Transverse colon (tissue), 4 donors: ENCODE data around the gene FAM171A2. TPM values are rescaled to one million over a fixed set of nuclear protein-coding genes. Genes with fewer than 3 reads are reported as not detected.

Source experiments
- DNase-seq: peaks from one replicate; pipeline ENCODE4 v3.0.0-alpha.2; 2019
- H3K27ac ChIP-seq, 4 donors: fragments of 200-600 bp; sonication (generic); 2 replicates each; pipeline ENCODE4 v1.5.1; 2016 to 2018; ENCODE audit warnings: inconsistent platforms in 4 of 4
- H3K27me3 ChIP-seq: fragments of 200-600 bp; sonication (generic); 2 replicates; pipeline ENCODE4 v1.5.1; 2017; ENCODE audit warnings: inconsistent platforms
- H3K36me3 ChIP-seq, 4 donors: fragments of 200-600 bp; sonication (generic); 2 replicates each; pipeline ENCODE4 v1.5.1; 2017 to 2019; ENCODE audit warnings: inconsistent platforms in 4 of 4
- H3K4me1 ChIP-seq, 4 donors: fragments of 200-600 bp; sonication (generic); 2 replicates each; pipeline ENCODE4 v1.5.1; 2017 to 2020; ENCODE audit warnings: inconsistent platforms in 4 of 4
- H3K4me3 ChIP-seq, 4 donors: fragments of 200-600 bp; sonication (generic); 1 replicate in 1 of 4; 2 replicates in 3 of 4; pipeline versions ENCODE4 v1.5.1 to v1.6.1; 2017 to 2019; ENCODE audit warnings: inconsistent platforms in 4 of 4
- H3K9me3 ChIP-seq, 2 donors: fragments of 200-600 bp; sonication (generic); 2 replicates each; pipeline ENCODE4 v1.5.1; 2017 to 2019; ENCODE audit warnings: inconsistent platforms in 2 of 2
- CTCF ChIP-seq, 5 experiments: fragments of 200-600 bp in 3 of 5; fragments of 450-650 bp in 2 of 5; sonication (generic) in 3 of 5; IDR thresholded peaks; 1 replicate in 2 of 5; 2 replicates in 3 of 5; pipeline ENCODE4 v1.5.1; 2016 to 2017; ENCODE audit warnings: antibody characterized with exemption in 5 of 5, inconsistent platforms in 3 of 5, mild to moderate bottlenecking in 2 of 5, moderate library complexity in 1 of 5
- EP300 ChIP-seq: sonication (generic); formaldehyde crosslinking; IDR thresholded peaks from one replicate; pipeline ENCODE4 v1.6.1; 2017; ENCODE audit warnings: antibody characterized with exemption, low read depth
- POLR2A ChIP-seq: fragments of 450-650 bp; IDR thresholded peaks from one replicate; pipeline ENCODE4 v1.6.1; 2016; ENCODE audit warnings: antibody characterized with exemption, mild to moderate bottlenecking, moderate library complexity
- POLR2AphosphoS5 ChIP-seq, 3 donors: sonication (generic); formaldehyde crosslinking; IDR thresholded peaks; one replicate each; pipeline ENCODE4 v1.6.1; 2016; ENCODE audit warnings: antibody characterized with exemption in 3 of 3
- WGBS, 2 donors: methylation state at CpG; one replicate each; pipeline ENCODE4 v1.1.5; 2018; ENCODE audit warnings: low coverage in 1 of 2; 5-methylcytosine and 5-hydroxymethylcytosine counted together
- in situ Hi-C, 4 donors: fragments of 200-750 bp; cut with MboI; loops; one replicate each; pipeline versions ENCODE4 v1.15.0 to v1.15.1; 2017; ENCODE audit warnings: low sequenced_read_pairs in 3 of 4, low pct_ligation_motif_present in 1 of 4, low pct_unique_long_range_greater_than_20kb in 1 of 4
- intact Hi-C: fragments of 100-400 bp; cut with DNase I; formaldehyde crosslinking; loops from one replicate; pipeline ENCODE4 v1.15.1; 2023; ENCODE audit warnings: low total_unique reads
- total RNA-seq, 4 donors: library from RNA; depleted of rRNA; stranded (reverse); fragments of >200 nt; gene quantifications; one replicate each; pipeline ENCODE4 v1.1.0, GENCODE V29; 2016

The FAM171A2 gene
- total RNA-seq, 4 donors from 2014 or later = 0.14 to 7.9 (median 0.95) TPM; not detected in 1

- 0 to 13% methylated on average over 2 to 15 of the region's 15 CpGs for WGBS, 2 donors
- intact Hi-C loops = loop anchor here (5.0 kb wide), 1 partner anchor 1692 kb away; no protein-coding TSS in a partner anchor
- Histone ChIP-seq H3K27me3 (peaks cover 64% of the 10 kb centered on the region), H3K9me3 (no peaks in the 10 kb centered on the region), H3K36me3 (no peaks in the 10 kb centered on the region), H3K4me1 (peaks cover 6 to 20% (median 14%) of the 10 kb centered on the region in 4 donors), H3K4me3 (peak overlapping the region in 2 of 4 donors; percentile 20 to 45), H3K27ac (no peak overlapping the region)
- no peak for DNase-seq
- TF ChIP-seq POLR2AphosphoS5 (IDR thresholded peaks at IDR 0.05) (no peak), POLR2A (no peak), EP300 (no peak), CTCF (IDR thresholded peaks at IDR 0.05) (no peak)
- in situ Hi-C loops = no loop called here
These were observed 54.8 kb downstream of the FAM171A2 start for GRCh38 chr17:44308865-44309264.

- H3K27me3 ChIP-seq = peaks cover 60% of the 10 kb centered on the region
- intact Hi-C loops = loop anchor here (5.0 kb wide), 1 partner anchor 1691 kb away; no protein-coding TSS in a partner anchor
- H3K4me3 ChIP-seq = peak within 1 kb of the TSS; percentile 7 to 45 (median 21)
These were observed 55.3 kb downstream of the FAM171A2 start, which contains the start of gene RUNDC3A for GRCh38 chr17:44308320-44308818. TSS of gene RUNDC3A (plus strand) at chr17:44308601. CDS start at chr17:44308833, 232 bp downstream.

GRCh38 chr17:44307387-44308186 lies 56.1 kb downstream of the FAM171A2 start:
- in situ Hi-C loops (no loop called here), intact Hi-C loops (loop anchor here (5.0 kb wide), 1 partner anchor 1690 kb away; no protein-coding TSS in a partner anchor)
- 5 to 19% methylated on average over 5 to 26 of the region's 26 CpGs for WGBS, 2 donors
- peak overlapping the region in 3 of 4 donors; percentile 20 to 45 (median 22) for H3K4me3 ChIP-seq
- H3K36me3 ChIP-seq = no peaks in the 10 kb centered on the region
- peak; percentile 25 for DNase-seq
- TF ChIP-seq POLR2AphosphoS5 (IDR thresholded peaks at IDR 0.05) (no peak), CTCF (IDR thresholded peaks at IDR 0.05) (no peak), POLR2A (no peak), EP300 (no peak)
- H3K27me3 ChIP-seq = peaks cover 57% of the 10 kb centered on the region
- peak overlapping the region; percentile 33 to 77 (median 63) for H3K27ac ChIP-seq
- H3K9me3 ChIP-seq = no peaks in the 10 kb centered on the region
- H3K4me1 ChIP-seq = peaks cover 6 to 20% (median 14%) of the 10 kb centered on the region in 4 donors

More at GRCh38 chr17:44308320-44308818, 55.3 kb downstream of the FAM171A2 start, which contains the start of gene RUNDC3A:
- Histone ChIP-seq H3K4me1 (peaks cover 6 to 20% (median 14%) of the 10 kb centered on the region in 4 donors), H3K36me3 (no peaks in the 10 kb centered on the region), H3K9me3 (no peaks in the 10 kb centered on the region), H3K27ac (peak within 1 kb of the TSS; percentile 33 to 77 (median 63))
- no peak for TF ChIP-seq CTCF (IDR thresholded peaks at IDR 0.05)
- no peak for TF ChIP-seq POLR2AphosphoS5 (IDR thresholded peaks at IDR 0.05)
- TF ChIP-seq POLR2A = no peak
- no peak for TF ChIP-seq EP300
- in situ Hi-C loops = no loop called here
- DNase-seq = peak; percentile 81
- 0% methylated on average over 30 of the region's 39 CpGs; no CpG with 5 or more reads in 1 of the 2 donors for WGBS, 2 donors

- H3K4me1 ChIP-seq = peaks cover 6 to 20% (median 14%) of the 10 kb centered on the region in 4 donors
- in situ Hi-C loops (no loop called here), intact Hi-C loops (loop anchor here (5.0 kb wide), 1 partner anchor 1687 kb away; no protein-coding TSS in a partner anchor)
- no peak for DNase-seq
- no peak overlapping the region for H3K27ac ChIP-seq
- H3K36me3 ChIP-seq = no peaks in the 10 kb centered on the region
- TF ChIP-seq POLR2A (no peak), CTCF (IDR thresholded peaks at IDR 0.05) (no peak), EP300 (no peak), POLR2AphosphoS5 (IDR thresholded peaks at IDR 0.05) (no peak)
- peaks cover 67% of the 10 kb centered on the region for H3K27me3 ChIP-seq
- no peak overlapping the region for H3K4me3 ChIP-seq
- no peaks in the 10 kb centered on the region for H3K9me3 ChIP-seq
These were observed 59.0 kb downstream of the FAM171A2 start for GRCh38 chr17:44304651-44305050.
